Astrocyte of the hippocampus (primary cell): Measurements from ENCODE around the gene PARP11.
A peak's percentile ranks its signal among the peaks of the same experiment; 100 is the strongest.

Experiments
- DNase-seq: peaks from one replicate; pipeline ENCODE4 v3.0.0; 2011; ENCODE audit warnings: low read depth, low spot score

PARP11 gene

DNA sequence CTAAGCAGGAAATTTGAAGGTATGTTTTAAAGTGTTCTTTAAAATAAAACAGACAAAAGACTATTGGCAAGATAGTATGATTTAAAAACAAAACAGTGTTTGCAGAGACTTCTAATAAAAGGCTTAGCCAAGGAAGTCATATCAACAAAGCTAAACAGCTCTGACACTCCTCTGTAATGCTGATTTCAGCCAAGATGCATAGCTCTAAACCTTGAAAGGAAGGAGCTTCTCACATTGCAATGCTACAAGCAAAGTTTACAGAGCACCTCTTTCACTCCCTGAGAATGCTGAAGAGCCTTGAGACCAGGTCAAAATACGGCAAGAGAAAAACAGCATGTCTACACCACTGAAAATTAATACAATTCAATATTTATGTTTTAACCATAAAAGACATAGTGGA is 51.8 kb downstream of the PARP11 start:
- DNase-seq = no peak

DNA sequence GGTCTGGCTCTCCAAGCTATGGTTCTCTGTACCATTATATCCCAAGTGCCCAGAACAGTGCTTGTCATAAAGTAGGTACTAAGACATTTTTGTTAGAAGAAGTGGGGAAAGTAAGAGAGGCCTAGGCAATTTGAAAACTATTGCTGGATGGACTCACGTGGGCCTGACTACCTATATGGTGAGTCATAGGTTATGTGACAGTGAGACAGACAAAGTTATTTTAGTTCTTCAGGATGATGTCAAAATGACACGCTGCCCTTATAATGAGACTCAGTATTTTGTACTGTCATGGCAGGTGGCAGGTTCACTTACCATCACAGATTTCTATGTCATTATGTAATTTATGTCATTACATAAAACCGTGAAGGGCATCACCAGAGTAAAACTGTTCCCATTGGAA is 53.1 kb downstream of the PARP11 start:
- peak; percentile 23 for DNase-seq

- no peak for DNase-seq
These were observed 56.9 kb downstream of the PARP11 start for GRCh38 chr12:3816266-3816665.

GRCh38 chr12:3815094-3815766 is 58.0 kb downstream of the PARP11 start:
- DNase-seq = no peak

GRCh38 chr12:3810540-3810939 is 62.7 kb downstream of the PARP11 start:
- DNase-seq = no peak

DNA sequence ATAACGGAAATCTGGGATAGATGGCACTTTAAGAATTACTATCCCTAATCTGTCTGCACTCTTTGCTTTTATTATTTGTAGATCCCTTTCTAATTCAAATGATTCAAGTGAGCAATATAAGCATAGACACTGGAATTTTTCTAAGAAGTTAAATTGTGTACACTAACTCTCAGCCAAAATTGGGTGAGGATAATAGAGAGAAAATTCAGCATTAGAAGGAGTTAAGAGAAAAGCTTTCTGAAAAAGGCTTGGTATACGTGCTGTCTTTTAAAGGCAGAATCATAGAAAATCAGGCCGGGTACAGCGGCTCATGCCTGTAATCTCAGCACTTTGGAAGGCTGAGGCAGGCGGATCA is 63.2 kb downstream of the PARP11 start:
- no peak for DNase-seq

DNA sequence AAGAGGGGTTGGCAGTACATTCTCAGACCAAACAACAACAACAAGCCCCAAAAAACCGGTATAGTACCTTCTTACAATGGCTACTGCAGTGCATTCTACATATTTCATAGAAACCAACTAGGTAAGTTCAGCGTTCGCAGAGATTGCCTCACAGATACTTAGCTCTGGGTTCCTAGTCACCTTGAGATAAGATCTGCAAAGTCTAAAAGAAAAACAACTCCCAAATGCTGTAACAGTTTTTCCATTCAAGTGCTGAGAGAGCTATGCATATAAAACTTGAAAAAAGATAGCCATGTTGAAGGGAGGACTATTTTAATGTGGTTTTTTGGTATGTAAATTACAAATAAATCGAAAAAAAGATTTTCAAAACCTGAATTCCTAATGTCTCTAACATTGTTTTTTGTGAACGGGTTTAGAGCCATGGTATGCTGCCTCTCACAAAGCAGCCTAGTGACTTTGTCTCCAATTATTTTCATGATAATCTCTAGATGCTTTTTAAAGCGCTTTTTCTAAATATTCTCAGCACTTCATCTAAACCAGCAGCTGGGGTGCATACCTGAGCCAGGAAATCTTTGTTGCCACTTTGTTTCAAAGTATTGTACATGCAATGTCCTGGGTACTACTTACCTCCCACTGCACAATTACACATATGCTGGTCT is 63.7 kb downstream of the PARP11 start:
- no peak for DNase-seq

- no peak for DNase-seq
These were observed 68.1 kb downstream of the PARP11 start for GRCh38 chr12:3805077-3805476.

GRCh38 chr12:3803865-3804472 is 69.2 kb downstream of the PARP11 start:
- peak; percentile 79 for DNase-seq

DNA sequence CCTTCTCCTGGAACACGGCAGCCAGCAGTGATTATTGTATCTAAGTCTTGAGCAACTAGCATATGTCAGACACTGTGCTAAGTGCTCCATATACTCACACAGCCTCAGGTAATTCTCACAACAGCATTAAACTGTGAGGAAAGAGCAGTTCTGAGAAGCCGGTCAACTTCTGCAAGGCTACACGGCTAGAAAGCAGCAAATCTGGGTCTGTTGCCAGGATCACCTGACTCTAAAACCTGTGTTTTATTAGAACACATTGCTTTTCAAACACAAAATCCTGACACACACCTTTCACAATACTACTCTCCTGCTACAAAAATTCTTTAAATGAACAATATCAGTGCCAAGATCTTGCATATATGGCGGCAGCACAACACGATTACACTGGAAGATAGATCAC is 70.5 kb downstream of the PARP11 start:
- DNase-seq = no peak

- no peak for DNase-seq
These were observed 75.6 kb downstream of the PARP11 start for GRCh38 chr12:3797531-3798048.

DNA sequence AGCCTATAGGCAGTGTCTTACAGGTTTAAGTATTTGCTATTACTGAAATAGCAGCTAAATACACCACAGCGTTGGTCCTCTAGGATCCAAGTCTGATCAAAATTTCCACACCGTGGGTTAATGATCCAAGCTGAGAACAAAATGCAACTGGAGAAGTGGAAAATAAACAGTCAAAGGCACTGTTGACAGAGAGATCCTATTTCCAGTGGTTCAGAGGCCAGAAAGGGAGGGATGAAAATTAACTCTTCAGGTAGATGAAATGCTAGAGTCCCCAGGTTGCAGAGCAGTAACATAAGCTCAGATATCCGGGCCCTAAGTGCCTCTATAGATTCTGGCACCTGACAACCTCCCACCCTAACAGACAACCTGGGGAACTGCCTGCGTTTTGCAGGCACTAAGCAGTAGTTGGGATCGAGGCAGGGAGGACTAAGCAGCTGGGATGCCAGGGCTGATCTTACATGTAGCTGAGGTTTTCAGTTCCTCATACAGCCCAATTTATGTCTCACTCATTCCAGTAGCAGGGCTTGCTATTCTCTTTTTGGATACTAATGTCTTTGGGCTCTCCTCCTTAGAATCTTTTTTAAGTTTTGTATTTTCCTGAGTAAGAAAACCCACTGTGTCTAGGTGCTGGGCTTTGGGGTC is 77.6 kb downstream of the PARP11 start:
- no peak for DNase-seq

DNA sequence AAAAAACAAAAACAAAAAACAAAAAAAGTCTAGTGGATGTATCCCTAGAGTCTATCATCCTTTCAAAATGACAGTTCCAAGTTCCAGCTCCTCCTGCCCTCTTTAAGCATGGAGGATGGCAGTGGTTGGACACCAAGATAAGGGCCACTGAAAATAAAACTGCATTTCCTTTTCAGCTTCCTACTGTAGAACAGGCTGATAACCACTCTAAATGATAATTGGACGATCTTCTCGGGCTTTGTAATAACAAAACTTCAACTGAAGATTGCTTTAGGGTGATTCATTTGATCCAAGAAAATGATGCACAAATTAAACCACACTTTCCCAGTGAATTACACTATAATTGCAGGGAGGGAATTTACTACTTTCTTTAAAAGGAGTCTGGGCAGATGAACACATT is 78.1 kb downstream of the PARP11 start:
- DNase-seq = no peak

DNA sequence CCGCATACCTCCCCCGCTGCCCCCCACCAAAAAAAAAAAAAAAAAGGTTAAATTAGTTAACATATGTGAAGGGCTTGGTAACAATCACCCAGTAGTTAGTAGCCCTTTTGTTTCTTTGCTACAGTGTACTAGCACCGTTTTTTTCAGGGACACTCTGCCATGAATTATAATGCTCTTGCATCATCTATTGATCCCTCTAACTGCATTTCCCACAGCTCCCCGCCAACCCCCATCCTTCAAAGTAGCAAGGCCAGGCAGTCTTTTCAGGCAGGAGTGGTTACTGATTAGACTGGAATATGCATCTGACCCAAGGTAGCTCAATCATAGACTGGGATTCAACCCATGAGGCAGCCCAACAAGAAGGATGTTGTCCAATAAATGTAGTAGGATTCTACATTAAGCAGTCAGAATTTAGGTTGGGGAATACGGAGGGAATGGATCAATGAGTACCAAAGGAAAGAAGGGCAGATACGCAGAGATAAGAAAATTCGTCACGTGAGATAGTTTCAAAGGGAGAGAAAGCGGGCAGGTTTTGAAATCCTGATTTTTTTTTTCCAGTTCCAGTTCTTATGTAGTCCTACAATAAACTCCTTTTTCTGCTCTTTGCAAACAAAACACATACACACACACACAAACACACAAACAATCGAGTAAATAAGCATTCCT is 80.4 kb downstream of the PARP11 start:
- DNase-seq = no peak

DNA sequence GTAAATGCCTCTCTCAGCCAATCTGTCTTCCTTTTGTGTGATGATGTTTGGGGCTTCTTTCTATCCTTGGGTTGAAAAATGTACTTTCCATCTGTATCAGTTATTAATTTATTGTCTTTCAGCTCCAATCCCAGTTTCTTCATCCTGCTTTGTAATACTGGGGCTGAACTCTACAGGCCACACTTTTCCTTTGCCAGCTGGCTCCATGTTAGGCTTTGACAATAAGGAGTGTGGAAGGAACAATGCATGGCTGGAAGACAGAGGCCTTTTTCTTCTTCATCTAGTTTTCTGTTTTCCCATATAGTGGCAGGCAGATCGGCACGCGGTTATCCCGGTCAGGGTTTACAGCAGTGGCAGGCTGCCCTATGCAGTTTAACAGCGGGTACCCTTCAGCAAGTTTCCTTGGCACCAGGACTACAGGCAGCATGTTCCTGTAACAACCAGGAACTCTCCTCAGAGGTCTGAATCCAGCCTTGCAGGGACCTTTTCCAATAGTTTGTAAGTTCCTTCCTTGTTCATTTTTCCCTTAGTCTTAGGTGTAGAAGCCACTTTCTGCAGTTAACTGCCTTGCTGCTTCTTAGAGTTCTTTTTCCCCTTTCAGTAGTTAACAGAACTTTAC is 81.8 kb downstream of the PARP11 start:
- DNase-seq = no peak

GRCh38 chr12:3790642-3791041 is 82.6 kb downstream of the PARP11 start:
- no peak for DNase-seq

- DNase-seq = no peak
These were observed 83.4 kb downstream of the PARP11 start for GRCh38 chr12:3789838-3790237.

GRCh38 chr12:3777206-3777809 is 95.9 kb downstream of the PARP11 start:
- DNase-seq = peak; percentile 61

DNA sequence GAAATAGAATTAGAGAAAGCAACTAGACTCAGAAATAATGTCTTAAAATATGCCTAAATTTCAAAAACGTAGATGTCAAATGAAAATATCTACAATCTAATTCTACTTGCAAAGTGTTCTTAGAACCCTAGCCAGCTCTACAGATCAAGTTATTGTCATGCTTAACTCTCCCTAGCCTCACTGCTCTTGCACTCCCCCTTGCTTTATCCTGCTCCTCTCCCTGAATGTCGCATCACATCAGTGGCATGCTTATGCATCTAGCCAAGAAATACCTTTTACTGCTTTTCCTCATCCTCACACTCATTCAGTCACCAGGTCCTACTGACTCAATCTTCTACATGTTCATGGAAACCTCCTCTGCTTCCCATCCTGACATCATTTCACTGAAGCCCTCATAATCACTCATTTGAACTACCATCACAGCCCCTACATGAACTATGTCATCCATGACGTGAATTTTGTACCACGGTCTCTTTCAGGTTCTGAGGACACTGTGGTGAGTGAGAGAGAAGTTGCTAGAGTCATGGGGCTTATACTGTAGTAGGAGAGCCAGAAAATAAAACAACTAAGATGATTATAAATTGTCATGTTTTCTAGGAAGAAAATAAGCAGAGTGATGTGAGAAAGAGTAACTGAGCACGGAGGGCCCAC is 97.7 kb downstream of the PARP11 start:
- DNase-seq = no peak

GRCh38 chr12:3772380-3772779 is 100.8 kb downstream of the PARP11 start:
- no peak for DNase-seq

DNA sequence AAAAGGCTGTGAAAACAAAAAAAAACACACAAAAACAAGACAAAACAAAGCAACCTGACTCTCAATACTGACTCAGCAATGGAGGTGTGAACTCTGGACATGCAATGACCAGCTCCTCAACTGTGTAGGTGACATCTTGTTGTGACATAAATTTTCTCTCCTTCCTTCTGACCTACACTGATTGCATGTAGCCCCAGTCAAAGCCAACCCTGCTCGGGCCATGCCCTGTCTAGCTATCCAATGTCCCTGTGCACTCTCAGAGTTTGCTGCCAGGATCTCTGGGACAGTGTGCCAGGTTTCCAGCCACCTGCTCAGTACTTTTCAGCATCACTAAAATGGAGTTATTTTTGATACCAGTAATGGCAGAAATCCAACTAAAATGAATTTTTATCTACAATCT is 101.3 kb downstream of the PARP11 start:
- DNase-seq = no peak
